GM18505 (cell line): Measurements from ENCODE around the gene STK11IP.

Experiments
- ATAC-seq: cut with Tn5 transposase; IDR thresholded peaks from one replicate; pipeline ENCODE4 v1.9.1; 2021; ENCODE audit not compliant: unreplicated experiment
- POLR2A ChIP-seq: IDR thresholded peaks from 4 replicates; pipeline ENCODE4 v1.6.1; 2011; ENCODE audit warnings: borderline replicate concordance; ENCODE audit not compliant: insufficient read depth, insufficient read length; ENCODE audit errors: extremely low read depth

STK11IP gene

GRCh38 chr2:219581346-219581745 lies 16.3 kb upstream of the STK11IP start:
- ATAC-seq, result no peak

GRCh38 chr2:219591091-219591490 lies 6.6 kb upstream of the STK11IP start:
- ATAC-seq, result no peak
- TF ChIP-seq POLR2A, result no peak

More at GRCh38 chr2:219581346-219581745, 16.3 kb upstream of the STK11IP start:
- no peak for TF ChIP-seq POLR2A

GRCh38 chr2:219592736-219593135 lies 4.9 kb upstream of the STK11IP start:
- ATAC-seq, result no peak
- TF ChIP-seq POLR2A, result no peak

GRCh38 chr2:219593154-219593553 lies 4.5 kb upstream of the STK11IP start:
- ATAC-seq, result no peak
- TF ChIP-seq POLR2A, result no peak

- no peak for TF ChIP-seq POLR2A
- no peak for ATAC-seq
These were observed 2.4 kb upstream of the STK11IP start for GRCh38 chr2:219595256-219595655.

- no peak for TF ChIP-seq POLR2A
- peak; percentile 5 for ATAC-seq
These were observed 604 bp upstream of the STK11IP start for GRCh38 chr2:219596954-219597551.

- TF ChIP-seq POLR2A, result no peak
- ATAC-seq, result no peak
These were observed 836 bp downstream of the STK11IP start for GRCh38 chr2:219598308-219599078.

GRCh38 chr2:219603771-219604170 lies 6.1 kb downstream of the STK11IP start:
- no peak for TF ChIP-seq POLR2A
- ATAC-seq, result no peak

GRCh38 chr2:219605607-219605954 lies 7.9 kb downstream of the STK11IP start:
- no peak for ATAC-seq
- no peak for TF ChIP-seq POLR2A

GRCh38 chr2:219607931-219608330 lies 10.3 kb downstream of the STK11IP start:
- no peak for ATAC-seq
- no peak for TF ChIP-seq POLR2A

- ATAC-seq, result no peak
- no peak for TF ChIP-seq POLR2A
These were observed 10.8 kb downstream of the STK11IP start for GRCh38 chr2:219608399-219608964.

GRCh38 chr2:219609149-219609750 lies 11.6 kb downstream of the STK11IP start:
- no peak for ATAC-seq
- no peak for TF ChIP-seq POLR2A

GRCh38 chr2:219611306-219611705 lies 13.6 kb downstream of the STK11IP start:
- no peak for TF ChIP-seq POLR2A

GRCh38 chr2:219611866-219612576 lies 14.4 kb downstream of the STK11IP start:
- TF ChIP-seq POLR2A, result no peak
- no peak for ATAC-seq

More at GRCh38 chr2:219611306-219611705, 13.6 kb downstream of the STK11IP start:
- ATAC-seq, result no peak
